H1 (cell line): Measurements from ENCODE around the gene PRSS48. TPM values are rescaled to one million over a fixed set of nuclear protein-coding genes. Genes with fewer than 3 reads are reported as not detected.
A peak's percentile ranks its signal among the peaks of the same experiment; 100 is the strongest.

Source experiments
- CTCF ChIA-PET: fragments of 300-600 bp; sonication (Branson Sonifier 250); formaldehyde crosslinking; loops from one replicate; lab custom pipeline; 2021; ENCODE audit not compliant: partially characterized antibody; lab: Charles Lee
- POLR2A ChIA-PET: fragments of 300-600 bp; sonication (Branson Sonifier 250); formaldehyde crosslinking; loops from one replicate; lab custom pipeline; 2021; ENCODE audit warnings: inconsistent platforms; ENCODE audit not compliant: partially characterized antibody; lab: Charles Lee
- DNase-seq, 2 experiments: peaks; one replicate each; pipeline versions ENCODE4 v3.0.0 to v3.0.0-alpha.2; 2010 to 2022; ENCODE audit warnings: low spot score in 2 of 2, low read depth in 1 of 2, mixed read lengths in 1 of 2
- FAIRE-seq: peaks from 2 replicates; lab custom pipeline; 2011; peaks lifted over from hg19 to GRCh38; lab: Jason Lieb, UNC
- H2AFZ ChIP-seq: 2 replicates; pipeline ENCODE4 v1.8.1; 2012; ENCODE audit warnings: low read length, inconsistent platforms
- H2AK5ac ChIP-seq: 2 replicates; pipeline ENCODE4 v1.6.1; 2013; ENCODE audit warnings: low read depth, low read length
- H2BK120ac ChIP-seq: replicated peaks from 2 replicates; pipeline ENCODE3; 2013; ENCODE audit warnings: low read depth, low read length, inconsistent platforms
- H2BK12ac ChIP-seq: 2 replicates; pipeline ENCODE4 v1.6.1; 2013; ENCODE audit warnings: low read depth, low read length
- H2BK15ac ChIP-seq: 2 replicates; pipeline ENCODE4 v1.6.1; 2013; ENCODE audit warnings: low read length
- H2BK20ac ChIP-seq: 2 replicates; pipeline ENCODE4 v1.6.1; 2013; ENCODE audit warnings: low read length
- H2BK5ac ChIP-seq: 2 replicates; pipeline ENCODE4 v1.6.1; 2013; ENCODE audit warnings: low read depth, low read length
- H3K14ac ChIP-seq: 2 replicates; pipeline ENCODE4 v1.6.1; 2013; ENCODE audit warnings: inconsistent platforms; ENCODE audit not compliant: insufficient read length
- H3K18ac ChIP-seq: 2 replicates; pipeline ENCODE4 v1.6.1; 2013; ENCODE audit warnings: low read length; ENCODE audit errors: extremely low read depth
- H3K23ac ChIP-seq: 2 replicates; pipeline ENCODE4 v1.6.1; 2013; ENCODE audit warnings: inconsistent platforms; ENCODE audit not compliant: insufficient read length
- H3K23me2 ChIP-seq: 2 replicates; pipeline ENCODE4 v1.6.1; 2013; ENCODE audit warnings: low read depth, low read length
- H3K27ac ChIP-seq: 2 replicates; pipeline ENCODE4 v1.6.1; 2011; ENCODE audit warnings: low read depth, low read length, inconsistent platforms
- H3K27me3 ChIP-seq, 4 experiments: replicated peaks in 1 of 4; 1 replicate in 1 of 4; 2 replicates in 3 of 4; pipeline versions ENCODE4 v1.6.1 to v1.8.1; 2011 to 2013; ENCODE audit warnings: low read length in 3 of 4, mild to moderate bottlenecking in 3 of 4, inconsistent platforms in 2 of 4, mixed read lengths in 2 of 4, moderate library complexity in 1 of 4; ENCODE audit not compliant: control insufficient read depth in 3 of 4, insufficient read depth in 3 of 4; ENCODE audit errors: extremely low read depth in 1 of 4
- H3K36me3 ChIP-seq, 4 experiments: 2 replicates each; pipeline versions ENCODE4 v1.6.1 to v1.8.1; 2011 to 2013; ENCODE audit warnings: mild to moderate bottlenecking in 4 of 4, low read length in 3 of 4, moderate library complexity in 2 of 4, control low read depth in 1 of 4, inconsistent platforms in 1 of 4; ENCODE audit not compliant: insufficient read depth in 4 of 4, control insufficient read depth in 2 of 4
- H3K4ac ChIP-seq: replicated peaks from 2 replicates; pipeline ENCODE3; 2013; ENCODE audit warnings: low read length, low read depth, mixed read lengths, inconsistent platforms; ENCODE audit not compliant: insufficient read length
- H3K4me1 ChIP-seq, 4 experiments: replicated peaks in 1 of 4; 1 replicate in 1 of 4; 2 replicates in 3 of 4; pipeline versions ENCODE4 v1.6.1 to v1.8.1; 2011 to 2013; ENCODE audit warnings: low read length in 3 of 4, inconsistent platforms in 2 of 4, mixed read lengths in 1 of 4; ENCODE audit not compliant: insufficient read depth in 4 of 4, control insufficient read depth in 3 of 4
- H3K4me2 ChIP-seq, 2 experiments: 2 replicates each; pipeline versions ENCODE4 v1.6.1 to v1.8.1; 2011 to 2013; ENCODE audit warnings: low read depth in 2 of 2, low read length in 2 of 2, control low read depth in 1 of 2, inconsistent platforms in 1 of 2, mild to moderate bottlenecking in 1 of 2; ENCODE audit not compliant: insufficient read depth in 1 of 2
- H3K4me3 ChIP-seq, 4 experiments: fragments of 200-600, 300-600 bp in 1 of 4; sonication (generic), shearing (Covaris generic), sonication (Bioruptor Twin) in 1 of 4; 2 replicates each; pipeline versions ENCODE4 v1.5.1 to v1.8.1; 2011 to 2016; ENCODE audit warnings: low read length in 4 of 4, low read depth in 3 of 4, control low read depth in 2 of 4, inconsistent platforms in 2 of 4, mild to moderate bottlenecking in 2 of 4, mixed read lengths in 1 of 4, moderate library complexity in 1 of 4; ENCODE audit not compliant: insufficient read depth in 2 of 4; ENCODE audit errors: extremely low read depth in 1 of 4
- H3K56ac ChIP-seq: replicated peaks from 2 replicates; pipeline ENCODE3; 2013; ENCODE audit warnings: low read depth, mild to moderate bottlenecking, mixed read lengths, low read length, inconsistent platforms; ENCODE audit not compliant: insufficient read length
- H3K79me1 ChIP-seq: 2 replicates; pipeline ENCODE4 v1.6.1; 2013; ENCODE audit warnings: low read depth, low read length, control low read depth
- H3K79me2 ChIP-seq, 2 experiments: 2 replicates each; pipeline versions ENCODE4 v1.6.1 to v1.8.1; 2012 to 2013; ENCODE audit warnings: low read length in 2 of 2, mild to moderate bottlenecking in 2 of 2, inconsistent platforms in 1 of 2; ENCODE audit not compliant: insufficient read depth in 2 of 2, control insufficient read depth in 1 of 2
- H3K9ac ChIP-seq, 4 experiments: replicated peaks in 1 of 4; 1 replicate in 1 of 4; 2 replicates in 3 of 4; pipeline versions ENCODE4 v1.6.1 to v1.8.1; 2011 to 2013; ENCODE audit warnings: low read depth in 3 of 4, low read length in 3 of 4, control low read depth in 2 of 4, mild to moderate bottlenecking in 2 of 4, moderate library complexity in 2 of 4, inconsistent platforms in 1 of 4; ENCODE audit errors: extremely low read depth in 1 of 4
- H3K9me3 ChIP-seq, 2 experiments: 2 replicates each; pipeline versions ENCODE4 v1.6.1 to v1.8.1; 2012 to 2013; ENCODE audit warnings: mild to moderate bottlenecking in 2 of 2, moderate library complexity in 2 of 2, control low read depth in 1 of 2, inconsistent platforms in 1 of 2, low read depth in 1 of 2, low read length in 1 of 2, mixed read lengths in 1 of 2; ENCODE audit not compliant: insufficient read depth in 2 of 2
- H4K20me1 ChIP-seq, 2 experiments: replicated peaks in 1 of 2; 2 replicates each; pipeline versions ENCODE3 to v1.8.1; 2011 to 2013; ENCODE audit warnings: inconsistent platforms in 2 of 2, low read length in 2 of 2, mild to moderate bottlenecking in 1 of 2; ENCODE audit not compliant: insufficient read depth in 2 of 2, control insufficient read depth in 1 of 2
- H4K5ac ChIP-seq: 2 replicates; pipeline ENCODE4 v1.6.1; 2013; ENCODE audit warnings: low read length, low read depth, mixed read lengths, inconsistent platforms; ENCODE audit not compliant: insufficient read length
- H4K8ac ChIP-seq: 2 replicates; pipeline ENCODE4 v1.8.0; 2013; ENCODE audit warnings: mild to moderate bottlenecking, moderate library complexity, low read length, inconsistent platforms; ENCODE audit not compliant: insufficient read depth; ENCODE audit errors: extremely low read depth
- H4K91ac ChIP-seq: replicated peaks from 2 replicates; pipeline ENCODE3; 2013; ENCODE audit warnings: low read length, mixed read lengths, inconsistent platforms; ENCODE audit not compliant: insufficient read length
- EGR1 ChIP-seq: IDR thresholded peaks from 2 replicates; pipeline ENCODE4 v1.6.1; 2011; ENCODE audit warnings: low read depth, low read length, borderline replicate concordance
- KDM5A ChIP-seq: fragments of 200-600 bp; IDR thresholded peaks from 2 replicates; pipeline ENCODE4 v1.7.1; 2012; ENCODE audit warnings: mild to moderate bottlenecking, low read length, inconsistent platforms, mixed read lengths
- MAFK ChIP-seq: IDR thresholded peaks from 2 replicates; pipeline ENCODE4 v1.6.1; 2012; ENCODE audit warnings: low read depth, mild to moderate bottlenecking, improper control_type of control experiment, low read length
- WGBS, 2 experiments: shearing (Covaris generic) in 1 of 2; methylation state at CpG; one replicate each; pipeline versions ENCODE4 v1.1.6 to v1.1.7; 2013 to 2015; ENCODE audit warnings: low lambda C conversion rate in 2 of 2, mixed read lengths in 2 of 2, inconsistent platforms in 1 of 2, low coverage in 1 of 2, missing lambda C conversion rate in 1 of 2; ENCODE audit not compliant: insufficient replicate concordance in 2 of 2, insufficient coverage in 1 of 2, insufficient read length in 1 of 2; ENCODE audit errors: extremely low coverage in 1 of 2, missing lambda C conversion rate in 1 of 2; 5-methylcytosine and 5-hydroxymethylcytosine counted together
- polyA plus RNA-seq, 7 experiments: library from polyadenylated mRNA; depleted of rRNA in 3 of 7; stranded (reverse) in 5 of 7; unstranded in 2 of 7; fragments of >200 nt in 5 of 7; fragments of 200-250 nt in 2 of 7; gene quantifications; 1 replicate in 5 of 7; 2 replicates in 1 of 7; 4 replicates in 1 of 7; pipeline versions ENCODE4 v1.2.1 to v1.2.3, GENCODE V29; 2011 to 2013; ENCODE audit warnings: missing spikeins in 2 of 7, mixed read lengths in 2 of 7
- total RNA-seq: library from RNA; stranded (reverse); fragmentation: NEBNext Ultra II Directional; extraction: Animal tissue kit (Norgen Biotek cat#: 25700); gene quantifications from 2 replicates; pipeline ENCODE4 v1.2.1, GENCODE V29; 2021

The PRSS48 gene
- total and polyA plus RNA-seq, 2 of the 8 experiments (the other 6 are each of a cell fraction or from before 2014, with no cell fraction given): not detected

GRCh38 chr4:151325949-151326246, 48.9 kb downstream of the PRSS48 start:
- Histone ChIP-seq H2AFZ (peak overlapping the region; percentile 87), H3K14ac (no peak overlapping the region), H2BK120ac (no peak overlapping the region), H3K4me2 (peak overlapping the region; percentile 67 to 93), H3K79me1 (0 out of 2 replicates have a peak, but pooled peaks cover 2% of the 10 kb centered on the region), H4K91ac (peak overlapping the region; percentile 1), H3K9ac (no peak overlapping the region), H3K56ac (no peak overlapping the region), H3K79me2 (peaks cover 5 to 33% of the 10 kb centered on the region in 2 experiments; a peak in 3 of 4 replicates), H2BK5ac (no peak overlapping the region), H4K5ac (no peak overlapping the region), H3K27me3 (no peaks in the 10 kb centered on the region), H3K4me3 (peak overlapping the region; percentile 65 to 86 (median 82)), H3K27ac (no peak overlapping the region), H3K4me1 (peaks cover 2 to 8% (median 6%) of the 10 kb centered on the region in 4 experiments; a peak in 4 of 7 replicates), H2AK5ac (no peak overlapping the region), H3K9me3 (no peaks in the 10 kb centered on the region), H2BK15ac (no peak overlapping the region), H3K4ac (no peak overlapping the region), H4K8ac (no peak overlapping the region), H2BK12ac (no peak overlapping the region), H3K23me2 (peaks cover 4% of the 10 kb centered on the region; the same call in 1 of the 2 replicates), H3K36me3 (no peaks in the 10 kb centered on the region), H3K23ac (no peak overlapping the region), H4K20me1 (peaks cover 0 to 3% of the 10 kb centered on the region in 2 experiments), H3K18ac (no peak overlapping the region), H2BK20ac (no peak overlapping the region)
- POLR2A ChIA-PET: interaction anchor here (0.7 to 4.4 kb wide), 24 partner anchors 8 to 364 kb away, joined by 3 to 30 read pairs (median 6); partner anchors contain the start of genes PRSS48 and RPS3A
- FAIRE-seq (peak; percentile 50), DNase-seq (no peak)
- 67% methylated on average over 6 of the region's 6 CpGs; no CpG with 5 or more reads in 1 of the 2 experiments for WGBS, 2 experiments
- CTCF ChIA-PET: interaction anchor here (0.9 to 3.8 kb wide), 3 partner anchors 37 to 55 kb away, joined by 3 to 21 read pairs (median 5); partner anchors contain the start of gene PRSS48
- TF ChIP-seq KDM5A (no peak), MAFK (no peak), EGR1 (no peak)
